CD4-positive, alpha-beta T cell (primary cell): ENCODE results near the gene CEP70. TPM values are rescaled to one million over a fixed set of nuclear protein-coding genes. Genes with fewer than 3 reads are reported as not detected.
"Not testable (repeated sequence)": the region's sequence is repeated elsewhere in the genome, so short reads cannot be mapped to it uniquely, and the experiment has no call there.

Source experiments
- ATAC-seq: fragments of 200-7000 bp; cut with Tn5 transposase; one replicate; pipeline ENCODE4 v1.10.0; 2022; ENCODE audit warnings: mild to moderate bottlenecking; ENCODE audit not compliant: poor library complexity
- CTCF ChIA-PET: fragments of 350-600 bp; sonication (Branson Sonifier 250); formaldehyde crosslinking; loops from one replicate; lab custom pipeline; 2021; ENCODE audit warnings: antibody characterized with exemption, inconsistent platforms; lab: Charles Lee
- POLR2A ChIA-PET: fragments of 350-600 bp; sonication (Branson Sonifier 250); formaldehyde crosslinking; loops from one replicate; lab custom pipeline; 2021; ENCODE audit warnings: antibody characterized with exemption, inconsistent platforms; lab: Charles Lee
- DNase-seq, 14 experiments: peaks; one replicate each; pipeline ENCODE4 v3.0.0-alpha.2; 2013 to 2020; ENCODE audit warnings: mixed read lengths in 2 of 14
- H3K27ac ChIP-seq, 2 donors: one replicate each; pipeline versions ENCODE4 v1.5.1 to v1.7.0; 2013; ENCODE audit warnings: low read length in 2 of 2, low read depth in 1 of 2, mild to moderate bottlenecking in 1 of 2
- H3K27me3 ChIP-seq, 2 experiments: 1 replicate in 1 of 2; 2 replicates in 1 of 2; pipeline versions ENCODE4 v1.6.1 to v1.7.0; 2013; ENCODE audit warnings: low read length in 2 of 2, control low read depth in 1 of 2, mild to moderate bottlenecking in 1 of 2, moderate library complexity in 1 of 2; ENCODE audit not compliant: insufficient read depth in 2 of 2, control insufficient read depth in 1 of 2
- H3K36me3 ChIP-seq: one replicate; pipeline ENCODE4 v1.6.1; 2013; ENCODE audit warnings: low read length, control low read depth; ENCODE audit not compliant: insufficient read depth
- H3K4me1 ChIP-seq: one replicate; pipeline ENCODE4 v1.6.1; 2013; ENCODE audit warnings: low read length, control low read depth; ENCODE audit not compliant: insufficient read depth
- H3K4me3 ChIP-seq: one replicate; pipeline ENCODE4 v1.5.1; 2013; ENCODE audit warnings: mild to moderate bottlenecking, low read length, moderate library complexity
- H3K9me3 ChIP-seq, 2 experiments: 1 replicate in 1 of 2; 2 replicates in 1 of 2; pipeline versions ENCODE4 v1.6.1 to v1.7.0; 2013; ENCODE audit warnings: low read length in 2 of 2, mild to moderate bottlenecking in 2 of 2, control low read depth in 1 of 2, moderate library complexity in 1 of 2; ENCODE audit not compliant: control insufficient read depth in 1 of 2, insufficient read depth in 1 of 2
- H3K27ac Mint-ChIP-seq: one replicate; pipeline ENCODE4 v1.8.0; 2020; ENCODE audit warnings: mixed read lengths
- H3K27me3 Mint-ChIP-seq: one replicate; pipeline ENCODE4 v1.8.0; 2021; ENCODE audit warnings: mixed read lengths
- H3K36me3 Mint-ChIP-seq: one replicate; pipeline ENCODE4 v1.8.0; 2021; ENCODE audit warnings: low read depth, mixed read lengths
- H3K4me1 Mint-ChIP-seq: one replicate; pipeline ENCODE4 v1.8.0; 2021; ENCODE audit warnings: low read depth, mixed read lengths
- H3K4me3 Mint-ChIP-seq: one replicate; pipeline ENCODE4 v1.8.0; 2020; ENCODE audit warnings: mild to moderate bottlenecking, mixed read lengths
- H3K9me3 Mint-ChIP-seq: one replicate; pipeline ENCODE4 v1.8.0; 2020; ENCODE audit warnings: mixed read lengths
- CTCF ChIP-seq: fragments of 200-600 bp; IDR thresholded peaks from one replicate; pipeline ENCODE4 v1.8.0; 2022; ENCODE audit warnings: antibody characterized with exemption, mild to moderate bottlenecking
- intact Hi-C, 2 experiments: fragments of 100-400 bp; cut with DNase I in 1 of 2; cut with micrococcal nuclease in 1 of 2; formaldehyde crosslinking; loops; one replicate each; pipeline versions ENCODE4 v1.15.1 to v1.9.0; 2023 to 2025; cut with DNase I, micrococcal nuclease
- total RNA-seq, 174 experiments: library from RNA in 2 of 174; stranded (reverse) in 2 of 174; gene quantifications; one replicate each; pipeline ENCODE4 v1.2.3 and lab custom pipeline; 2021 to 2026

CEP70 gene
- total RNA-seq, 2 experiments from 2014 or later = 21.5 to 23.0 TPM

GRCh38 chr3:138497851-138498250, 96.2 kb downstream of the CEP70 start:
- H3K4me1 Mint-ChIP-seq = no peaks in the 10 kb centered on the region
- H3K27ac Mint-ChIP-seq = no peak overlapping the region
- Histone ChIP-seq H3K9me3 (peaks cover 0 to 6% of the 10 kb centered on the region in 2 experiments), H3K27me3 (no peaks in the 10 kb centered on the region), H3K27ac (no peak overlapping the region), H3K4me1 (no peaks in the 10 kb centered on the region), H3K36me3 (no peaks in the 10 kb centered on the region), H3K4me3 (no peak overlapping the region)
- POLR2A ChIA-PET = no interaction called here
- TF ChIP-seq CTCF = no peak
- intact Hi-C loops = no loop called here
- H3K4me3 Mint-ChIP-seq = no peak overlapping the region
- CTCF ChIA-PET = no interaction called here
- no peak for DNase-seq
- no peak for ATAC-seq
- no peaks in the 10 kb centered on the region for H3K27me3 Mint-ChIP-seq
- H3K36me3 Mint-ChIP-seq = peaks cover 87% of the 10 kb centered on the region
- H3K9me3 Mint-ChIP-seq = no peaks in the 10 kb centered on the region

GRCh38 chr3:138497021-138497420, 97.0 kb downstream of the CEP70 start:
- POLR2A ChIA-PET = no interaction called here
- Mint-ChIP-seq H3K4me1 (no peaks in the 10 kb centered on the region), H3K27ac (no peak overlapping the region), H3K27me3 (no peaks in the 10 kb centered on the region), H3K4me3 (no peak overlapping the region), H3K9me3 (peaks cover 3% of the 10 kb centered on the region), H3K36me3 (peaks cover 79% of the 10 kb centered on the region)
- Histone ChIP-seq H3K4me1 (no peaks in the 10 kb centered on the region), H3K9me3 (peaks cover 0 to 11% of the 10 kb centered on the region in 2 experiments), H3K36me3 (no peaks in the 10 kb centered on the region), H3K27ac (no peak overlapping the region), H3K4me3 (no peak overlapping the region), H3K27me3 (no peaks in the 10 kb centered on the region)
- DNase-seq = no peak
- intact Hi-C loops = no loop called here
- TF ChIP-seq CTCF = no peak
- no peak for ATAC-seq
- CTCF ChIA-PET = no interaction called here

GRCh38 chr3:138496436-138496835, 97.6 kb downstream of the CEP70 start:
- Mint-ChIP-seq H3K27me3 (no peaks in the 10 kb centered on the region), H3K27ac (no peak overlapping the region), H3K9me3 (peaks cover 5% of the 10 kb centered on the region), H3K36me3 (peaks cover 77% of the 10 kb centered on the region), H3K4me1 (no peaks in the 10 kb centered on the region), H3K4me3 (no peak overlapping the region)
- DNase-seq = no peak
- Histone ChIP-seq H3K27ac (no peak overlapping the region), H3K27me3 (no peaks in the 10 kb centered on the region), H3K4me1 (no peaks in the 10 kb centered on the region), H3K9me3 (peaks cover 0 to 15% of the 10 kb centered on the region in 2 experiments), H3K36me3 (no peaks in the 10 kb centered on the region), H3K4me3 (no peak overlapping the region)
- ChIA-PET CTCF (no interaction called here), POLR2A (no interaction called here)
- no peak for ATAC-seq
- intact Hi-C loops = no loop called here
- no peak for TF ChIP-seq CTCF

GRCh38 chr3:138495638-138496037, 98.4 kb downstream of the CEP70 start:
- H3K4me1 ChIP-seq, H3K4me3 Mint-ChIP-seq, H3K27ac Mint-ChIP-seq, H3K4me1 Mint-ChIP-seq, intact Hi-C loops, H3K27me3 ChIP-seq, CTCF ChIA-PET, H3K27ac ChIP-seq, DNase-seq, H3K27me3 Mint-ChIP-seq, H3K4me3 ChIP-seq, H3K9me3 Mint-ChIP-seq, ATAC-seq, H3K36me3 ChIP-seq: not testable (repeated sequence)
- peaks cover 0 to 15% of the 10 kb centered on the region in 2 experiments for H3K9me3 ChIP-seq
- H3K36me3 Mint-ChIP-seq = peaks cover 80% of the 10 kb centered on the region
- POLR2A ChIA-PET = interaction anchor here (0.6 kb wide), 1 partner anchor 55 kb away, joined by 3 read pairs; no protein-coding TSS in a partner anchor
